Activated CD8-positive, alpha-beta memory T cell treated with anti-CD3 and anti-CD28 coated beads, Interleukin-2, amount 50 U/mL, for 4 hours (primary cell): ENCODE data around the gene MTHFSD.

Experiments
- DNase-seq: peaks from one replicate; pipeline ENCODE4 v3.0.0-alpha.2; 2020

MTHFSD gene

GRCh38 chr16:86568677-86569623 lies 13.9 kb upstream of the MTHFSD start:
- no peak for DNase-seq

- no peak for DNase-seq
Measured at GRCh38 chr16:86567701-86568581, 12.9 kb upstream of the MTHFSD start.

GRCh38 chr16:86566966-86567700 lies 12.1 kb upstream of the MTHFSD start:
- no peak for DNase-seq

- peak; percentile 44 for DNase-seq
Measured at GRCh38 chr16:86566601-86566965, 11.5 kb upstream of the MTHFSD start, which contains the start of gene FOXC2. Gene FOXC2 (plus strand): TSS chr16:86566829. CDS start chr16:86567336, 507 bp downstream.

- no peak for DNase-seq
Measured at GRCh38 chr16:86565644-86566511, 10.8 kb upstream of the MTHFSD start.

GRCh38 chr16:86565181-86565631 lies 10.2 kb upstream of the MTHFSD start:
- no peak for DNase-seq

- DNase-seq: peak; percentile 82
Measured at GRCh38 chr16:86563469-86564345, 8.7 kb upstream of the MTHFSD start.

GRCh38 chr16:86562356-86562755 lies 7.3 kb upstream of the MTHFSD start:
- DNase-seq: no peak

- DNase-seq: no peak
Measured at GRCh38 chr16:86559802-86560305, 4.8 kb upstream of the MTHFSD start.

GRCh38 chr16:86558355-86559193 lies 3.5 kb upstream of the MTHFSD start:
- DNase-seq: no peak

GRCh38 chr16:86557587-86557986 lies 2.6 kb upstream of the MTHFSD start:
- DNase-seq: no peak

GRCh38 chr16:86556576-86556975 lies 1.5 kb upstream of the MTHFSD start:
- DNase-seq: no peak

GRCh38 chr16:86555704-86556075 lies 655 bp upstream of the MTHFSD start:
- DNase-seq: no peak

- DNase-seq: no peak
Measured at GRCh38 chr16:86554599-86554916, 477 bp downstream of the MTHFSD start.

GRCh38 chr16:86553356-86553755 lies 1.7 kb downstream of the MTHFSD start:
- DNase-seq: no peak

GRCh38 chr16:86550281-86550680 lies 4.8 kb downstream of the MTHFSD start:
- DNase-seq: no peak

- no peak for DNase-seq
Measured at GRCh38 chr16:86549893-86550190, 5.2 kb downstream of the MTHFSD start.

- no peak for DNase-seq
Measured at GRCh38 chr16:86549076-86549892, 5.8 kb downstream of the MTHFSD start.

GRCh38 chr16:86547286-86547685 lies 7.7 kb downstream of the MTHFSD start:
- no peak for DNase-seq
